NCI-H510A (cell line): ENCODE data around the gene MRPL55.

Experiments
- DNase-seq: peaks from one replicate; lab custom pipeline; 2025; lab: John Stamatoyannopoulos, UW

The MRPL55 gene

GRCh38 chr1:228147768-228148167 is 38.7 kb upstream of the MRPL55 start:
- no peak for DNase-seq

GRCh38 chr1:228147151-228147693 is 38.1 kb upstream of the MRPL55 start:
- DNase-seq = no peak

- DNase-seq = no peak
Observed at GRCh38 chr1:228146417-228147150, 37.5 kb upstream of the MRPL55 start.

- DNase-seq = no peak
Observed at GRCh38 chr1:228145463-228146416, 36.6 kb upstream of the MRPL55 start.

GRCh38 chr1:228144993-228145343 is 35.9 kb upstream of the MRPL55 start:
- DNase-seq = no peak

GRCh38 chr1:228144193-228144992 is 35.3 kb upstream of the MRPL55 start:
- no peak for DNase-seq

- no peak for DNase-seq
Observed at GRCh38 chr1:228143480-228144192, 34.5 kb upstream of the MRPL55 start.

GRCh38 chr1:228142701-228143136 is 33.6 kb upstream of the MRPL55 start:
- no peak for DNase-seq

GRCh38 chr1:228142155-228142691 is 33.1 kb upstream of the MRPL55 start:
- DNase-seq = no peak

- DNase-seq = no peak
Observed at GRCh38 chr1:228141226-228142044, 32.3 kb upstream of the MRPL55 start.

- DNase-seq = no peak
Observed at GRCh38 chr1:228140724-228141225, 31.7 kb upstream of the MRPL55 start.

- DNase-seq = peak; percentile 98
Observed at GRCh38 chr1:228139931-228140723, 31.0 kb upstream of the MRPL55 start, which contains the start of gene GUK1. GUK1 (plus strand) TSS chr1:228140279; CDS start chr1:228140303, 24 bp downstream.

GRCh38 chr1:228139406-228139930 is 30.4 kb upstream of the MRPL55 start:
- DNase-seq = no peak

- DNase-seq = no peak
Observed at GRCh38 chr1:228136901-228137300, 27.8 kb upstream of the MRPL55 start.

- DNase-seq = no peak
Observed at GRCh38 chr1:228134591-228134990, 25.5 kb upstream of the MRPL55 start.

- DNase-seq = no peak
Observed at GRCh38 chr1:228131766-228132165, 22.7 kb upstream of the MRPL55 start.

- DNase-seq = no peak
Observed at GRCh38 chr1:228125185-228125584, 16.1 kb upstream of the MRPL55 start.

GRCh38 chr1:228123505-228123904 is 14.4 kb upstream of the MRPL55 start:
- DNase-seq = no peak
